Thymus (tissue), 11 donors: Measurements from ENCODE around the gene DISP2. TPM values are rescaled to one million over a fixed set of nuclear protein-coding genes. Genes with fewer than 3 reads are reported as not detected.
A peak's percentile ranks its signal among the peaks of the same experiment; 100 is the strongest.

Source experiments
- DNase-seq, 9 donors: peaks; one replicate each; pipeline ENCODE4 v3.0.0-alpha.2; 2013; ENCODE audit warnings: low spot score in 9 of 9, low read depth in 6 of 9, missing footprints in 1 of 9
- H3K27ac ChIP-seq, 2 donors: one replicate each; pipeline ENCODE4 v1.5.1; 2013; ENCODE audit warnings: control low read depth in 1 of 2, low read depth in 1 of 2, low read length in 1 of 2, mild to moderate bottlenecking in 1 of 2, moderate library complexity in 1 of 2
- H3K27me3 ChIP-seq, 2 donors: one replicate each; pipeline ENCODE4 v1.5.1; 2013; ENCODE audit warnings: low read length in 1 of 2; ENCODE audit not compliant: control insufficient read depth in 2 of 2, insufficient read depth in 1 of 2
- H3K36me3 ChIP-seq, 2 donors: one replicate each; pipeline ENCODE4 v1.5.1; 2013; ENCODE audit warnings: low read length in 1 of 2, mild to moderate bottlenecking in 1 of 2, moderate library complexity in 1 of 2; ENCODE audit not compliant: control insufficient read depth in 2 of 2, insufficient read depth in 2 of 2
- H3K4me1 ChIP-seq, 2 donors: one replicate each; pipeline ENCODE4 v1.5.1; 2013; ENCODE audit warnings: low read length in 2 of 2; ENCODE audit not compliant: control insufficient read depth in 2 of 2, insufficient read depth in 2 of 2
- H3K4me3 ChIP-seq, 2 donors: one replicate each; pipeline ENCODE4 v1.5.1; 2013; ENCODE audit warnings: low read length in 2 of 2, control low read depth in 1 of 2, mild to moderate bottlenecking in 1 of 2
- H3K9me3 ChIP-seq, 2 donors: one replicate each; pipeline ENCODE4 v1.5.1; 2013; ENCODE audit warnings: low read length in 1 of 2, mild to moderate bottlenecking in 1 of 2; ENCODE audit not compliant: control insufficient read depth in 2 of 2, insufficient read depth in 1 of 2
- WGBS: extraction: QIAGEN DNeasy Blood & Tissue Kit; methylation state at CpG from one replicate; pipeline ENCODE4 v1.1.7; 2013; 5-methylcytosine and 5-hydroxymethylcytosine counted together
- polyA plus RNA-seq: library from polyadenylated mRNA; stranded (reverse); fragments of 200-250 nt; gene quantifications from one replicate; pipeline ENCODE4 v1.2.3, GENCODE V29; 2013
- total RNA-seq: library from RNA; stranded (reverse); fragments of 120-200 nt; gene quantifications from one replicate; pipeline ENCODE4 v1.2.4, GENCODE V29; 2013
- donor health status: healthy.

Gene DISP2
- total and polyA plus RNA-seq, 2 donors = 0.19 to 0.55 TPM

- peaks cover 0 to 3% of the 10 kb centered on the region in 2 donors for H3K36me3 ChIP-seq
- H3K4me3 ChIP-seq = peak overlapping the region in 1 of 2 donors; percentile 1
- H3K27me3 ChIP-seq = peaks cover 0 to 23% of the 10 kb centered on the region in 2 donors
- DNase-seq = no peak
- H3K4me1 ChIP-seq = peaks cover 18 to 64% of the 10 kb centered on the region in 2 donors
- 83% methylated on average over 2 of the region's 2 CpGs for WGBS
- H3K9me3 ChIP-seq = peaks cover 0 to 9% of the 10 kb centered on the region in 2 donors
- no peak overlapping the region for H3K27ac ChIP-seq
Measured at GRCh38 chr15:40325188-40325587, 32.8 kb upstream of the DISP2 start.

DNA sequence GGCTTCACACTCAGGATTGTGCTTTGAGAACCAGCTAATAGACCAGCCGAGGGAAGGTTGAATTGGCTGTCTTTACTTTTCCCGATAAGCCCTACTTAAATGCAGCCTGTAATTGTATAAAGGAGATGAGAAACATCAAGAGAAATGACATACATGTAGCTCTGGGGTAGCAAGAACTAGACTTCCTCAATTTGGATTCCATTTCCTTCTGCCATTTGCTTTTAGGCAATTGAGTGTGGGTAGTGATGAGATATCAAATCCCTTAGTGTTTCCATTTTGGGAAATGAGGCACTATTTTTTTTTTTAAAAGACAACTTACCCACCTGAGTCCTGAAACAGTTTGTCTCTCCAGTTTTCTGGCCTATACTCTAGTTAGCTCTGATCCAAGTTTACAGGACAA, 32.3 kb upstream of the DISP2 start:
- 94% methylated on average over 2 of the region's 2 CpGs for WGBS
- H3K4me3 ChIP-seq = no peak overlapping the region
- H3K27ac ChIP-seq = no peak overlapping the region
- H3K36me3 ChIP-seq = peaks cover 0 to 3% of the 10 kb centered on the region in 2 donors
- peaks cover 18 to 69% of the 10 kb centered on the region in 2 donors for H3K4me1 ChIP-seq
- H3K27me3 ChIP-seq = peaks cover 0 to 23% of the 10 kb centered on the region in 2 donors
- H3K9me3 ChIP-seq = peaks cover 0 to 9% of the 10 kb centered on the region in 2 donors
- no peak for DNase-seq

DNA sequence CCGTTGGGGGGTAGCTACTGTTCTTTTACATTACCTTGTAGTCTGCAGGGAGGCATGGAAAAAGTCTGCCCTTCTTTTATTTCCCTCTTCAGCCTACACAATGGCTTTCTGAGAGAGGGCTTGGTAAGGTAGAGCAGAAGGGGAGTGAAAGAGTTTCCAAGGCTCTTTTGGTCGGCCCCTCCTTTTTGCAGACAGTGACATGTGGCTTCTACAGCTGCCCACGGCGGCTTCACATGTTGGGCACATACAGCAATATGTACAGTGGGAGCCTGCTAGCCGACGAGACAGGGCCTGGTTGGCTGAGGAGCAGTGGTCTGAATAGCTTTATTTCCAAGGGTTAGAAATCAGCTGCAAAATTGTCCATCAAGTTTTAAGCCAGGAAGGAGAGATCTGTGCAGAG, 30.6 kb upstream of the DISP2 start:
- no peak overlapping the region for H3K27ac ChIP-seq
- no peak for DNase-seq
- peaks cover 0 to 3% of the 10 kb centered on the region in 2 donors for H3K36me3 ChIP-seq

DNA sequence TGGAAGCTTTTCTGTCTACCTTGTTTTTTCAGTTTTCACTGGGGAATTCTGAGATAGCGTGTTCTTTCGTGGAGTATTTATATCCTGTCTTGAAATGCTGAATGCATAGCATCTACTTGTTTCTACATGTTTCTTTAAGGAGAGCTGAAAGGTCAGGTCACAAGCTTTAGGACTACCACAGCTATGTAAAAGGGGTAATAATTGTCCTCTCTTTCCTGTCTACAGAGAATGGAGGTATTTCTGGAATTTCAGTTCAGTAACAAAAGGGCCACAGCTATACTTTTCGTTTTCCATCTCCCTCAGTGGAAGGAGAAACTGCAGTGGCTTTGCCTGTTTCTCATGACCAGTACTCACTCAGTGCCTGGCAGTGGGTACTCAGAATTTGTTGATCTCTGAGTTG, 29.8 kb upstream of the DISP2 start:
- Histone ChIP-seq H3K36me3 (peaks cover 0 to 3% of the 10 kb centered on the region in 2 donors), H3K9me3 (peaks cover 0 to 3% of the 10 kb centered on the region in 2 donors), H3K4me1 (peaks cover 15 to 75% of the 10 kb centered on the region in 2 donors), H3K4me3 (no peak overlapping the region), H3K27me3 (peaks cover 0 to 12% of the 10 kb centered on the region in 2 donors), H3K27ac (peak overlapping the region in 1 of 2 donors; percentile 69)
- no peak for DNase-seq
- 67% methylated on average over 3 of the region's 3 CpGs for WGBS

More for the DNA sequence above, 30.6 kb upstream of the DISP2 start:
- Histone ChIP-seq H3K27me3 (peaks cover 0 to 19% of the 10 kb centered on the region in 2 donors), H3K9me3 (peaks cover 0 to 8% of the 10 kb centered on the region in 2 donors), H3K4me1 (peaks cover 18 to 75% of the 10 kb centered on the region in 2 donors), H3K4me3 (no peak overlapping the region)
- 15% methylated on average over 6 of the region's 6 CpGs for WGBS

- peaks cover 0 to 2% of the 10 kb centered on the region in 2 donors for H3K9me3 ChIP-seq
- peaks cover 0 to 12% of the 10 kb centered on the region in 2 donors for H3K27me3 ChIP-seq
- peak in 1 of 9 donors; percentile 61 for DNase-seq
- peak overlapping the region in 1 of 2 donors; percentile 69 for H3K27ac ChIP-seq
- 45% methylated on average over 5 of the region's 5 CpGs for WGBS
- H3K4me3 ChIP-seq = no peak overlapping the region
- H3K36me3 ChIP-seq = peaks cover 0 to 3% of the 10 kb centered on the region in 2 donors
- peaks cover 19 to 79% of the 10 kb centered on the region in 2 donors for H3K4me1 ChIP-seq
Measured at GRCh38 chr15:40328751-40329150, 29.3 kb upstream of the DISP2 start.

GRCh38 chr15:40329804-40330203, 28.2 kb upstream of the DISP2 start:
- Histone ChIP-seq H3K36me3 (peaks cover 0 to 3% of the 10 kb centered on the region in 2 donors), H3K4me3 (no peak overlapping the region), H3K9me3 (peaks cover 0 to 2% of the 10 kb centered on the region in 2 donors), H3K4me1 (peaks cover 23 to 85% of the 10 kb centered on the region in 2 donors), H3K27ac (no peak overlapping the region), H3K27me3 (peaks cover 0 to 4% of the 10 kb centered on the region in 2 donors)
- 96% methylated on average over 7 of the region's 7 CpGs for WGBS
- no peak for DNase-seq

DNA sequence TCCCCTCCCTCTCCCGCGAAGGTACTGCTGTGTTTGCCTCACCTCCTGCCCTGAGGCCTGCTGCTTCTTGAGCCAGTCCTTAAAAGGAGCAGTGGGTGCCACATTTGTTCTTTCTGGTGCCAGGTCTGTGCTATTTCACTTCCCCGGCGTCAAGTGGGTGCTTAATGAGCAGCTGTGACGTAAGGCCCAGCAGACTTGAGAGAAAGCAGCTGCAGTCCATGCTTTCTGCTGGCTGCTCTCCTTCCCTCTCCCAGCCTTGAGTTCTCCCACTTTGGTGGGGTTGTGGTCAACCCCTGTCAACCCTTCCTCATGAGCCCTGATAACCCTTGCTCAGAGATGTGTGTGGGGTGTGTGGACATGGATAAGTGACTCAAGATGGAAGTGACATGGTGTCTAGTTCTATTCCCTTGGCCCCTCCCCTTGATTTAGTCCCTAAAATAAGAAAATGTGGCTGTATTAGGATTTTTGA, 27.6 kb upstream of the DISP2 start:
- no peak overlapping the region for H3K27ac ChIP-seq

GRCh38 chr15:40331026-40331425, 27.0 kb upstream of the DISP2 start:
- Histone ChIP-seq H3K4me3 (no peak overlapping the region), H3K27ac (no peak overlapping the region), H3K27me3 (no peaks in the 10 kb centered on the region), H3K36me3 (peaks cover 0 to 3% of the 10 kb centered on the region in 2 donors), H3K4me1 (peaks cover 24 to 85% of the 10 kb centered on the region in 2 donors), H3K9me3 (peaks cover 0 to 2% of the 10 kb centered on the region in 2 donors)
- DNase-seq = no peak
- 96% methylated on average over 7 of the region's 7 CpGs for WGBS

More for the DNA sequence above, 27.6 kb upstream of the DISP2 start:
- peaks cover 0 to 3% of the 10 kb centered on the region in 2 donors for H3K36me3 ChIP-seq
- H3K27me3 ChIP-seq = no peaks in the 10 kb centered on the region
- WGBS = 68% methylated on average over 5 of the region's 5 CpGs
- H3K9me3 ChIP-seq = peaks cover 0 to 2% of the 10 kb centered on the region in 2 donors
- no peak for DNase-seq
- H3K4me3 ChIP-seq = no peak overlapping the region
- H3K4me1 ChIP-seq = peaks cover 24 to 85% of the 10 kb centered on the region in 2 donors

- H3K9me3 ChIP-seq = peaks cover 0 to 2% of the 10 kb centered on the region in 2 donors
- H3K36me3 ChIP-seq = no peaks in the 10 kb centered on the region
- peaks cover 24 to 87% of the 10 kb centered on the region in 2 donors for H3K4me1 ChIP-seq
- no peaks in the 10 kb centered on the region for H3K27me3 ChIP-seq
- DNase-seq = no peak
- H3K4me3 ChIP-seq = no peak overlapping the region
- no peak overlapping the region for H3K27ac ChIP-seq
- 97% methylated on average over 7 of the region's 7 CpGs for WGBS
Measured at GRCh38 chr15:40331637-40332036, 26.4 kb upstream of the DISP2 start.
